IMR-90 (cell line): ENCODE data around the gene MTCL1. TPM values are rescaled to one million over a fixed set of nuclear protein-coding genes. Genes with fewer than 3 reads are reported as not detected.

Source experiments
- ATAC-seq: fragments of 200-7000 bp; cut with Tn5 transposase; 2 replicates; pipeline ENCODE4 v1.9.1; 2020; ENCODE audit warnings: low read depth, mild to moderate bottlenecking, moderate library complexity
- BruUV-seq: library from RNA; stranded (reverse); fragments of 400-500 nt; replicated peaks from 2 replicates; lab custom pipeline; 2021; lab: Mats Ljungman, UMichigan
- CTCF ChIA-PET: fragments of 300-600 bp; formaldehyde crosslinking; extraction: SDS; loops from one replicate; lab custom pipeline; 2021; ENCODE audit warnings: antibody characterized with exemption; lab: Yijun Ruan, JAX
- POLR2A ChIA-PET: fragments of 300-600 bp; sonication (Branson Sonifier 250); formaldehyde crosslinking; loops from one replicate; lab custom pipeline; 2022; ENCODE audit warnings: antibody characterized with exemption; ENCODE audit not compliant: unreplicated experiment; lab: Charles Lee
- DNase-seq: peaks from one replicate; pipeline ENCODE4 v3.0.0; 2013
- H2AFZ ChIP-seq: replicated peaks from 2 replicates; pipeline ENCODE3; 2013; ENCODE audit warnings: low read length, mild to moderate bottlenecking; ENCODE audit not compliant: poor library complexity
- H2AK5ac ChIP-seq: 2 replicates; pipeline ENCODE4 v1.6.1; 2013; ENCODE audit warnings: low read depth, low read length, inconsistent platforms
- H2AK9ac ChIP-seq: replicated peaks from 2 replicates; pipeline ENCODE3; 2013; ENCODE audit warnings: mild to moderate bottlenecking, low read depth, low read length, moderate library complexity; ENCODE audit not compliant: poor library complexity
- H2BK120ac ChIP-seq: 2 replicates; pipeline ENCODE4 v1.6.1; 2013; ENCODE audit warnings: low read depth, low read length, inconsistent platforms
- H2BK15ac ChIP-seq: 3 replicates; pipeline ENCODE4 v1.6.1; 2013; ENCODE audit warnings: low read depth, low read length, inconsistent platforms
- H2BK20ac ChIP-seq: 2 replicates; pipeline ENCODE4 v1.6.1; 2013; ENCODE audit warnings: low read depth, mild to moderate bottlenecking, inconsistent platforms, low read length, moderate library complexity
- H2BK5ac ChIP-seq: 2 replicates; pipeline ENCODE4 v1.6.1; 2013; ENCODE audit warnings: mild to moderate bottlenecking, low read depth, low read length, inconsistent platforms; ENCODE audit not compliant: poor library complexity, severe bottlenecking
- H3K14ac ChIP-seq: replicated peaks from 2 replicates; pipeline ENCODE4 v1.6.1; 2013; ENCODE audit warnings: low read depth, low read length, inconsistent platforms
- H3K18ac ChIP-seq: 2 replicates; pipeline ENCODE4 v1.6.1; 2013; ENCODE audit warnings: low read depth, low read length, control low read depth
- H3K23ac ChIP-seq: 2 replicates; pipeline ENCODE4 v1.6.1; 2013; ENCODE audit warnings: low read depth, low read length, inconsistent platforms
- H3K27ac ChIP-seq: 2 replicates; pipeline ENCODE4 v1.5.1; 2013; ENCODE audit warnings: mild to moderate bottlenecking, control low read depth, low read length; ENCODE audit not compliant: insufficient read depth
- H3K27me3 ChIP-seq: 2 replicates; pipeline ENCODE4 v1.6.1; 2013; ENCODE audit warnings: low read length; ENCODE audit not compliant: control insufficient read depth, insufficient read depth
- H3K36me3 ChIP-seq: 2 replicates; pipeline ENCODE4 v1.6.1; 2013; ENCODE audit warnings: low read length, mixed read lengths; ENCODE audit not compliant: control insufficient read depth, insufficient read depth
- H3K4ac ChIP-seq: 2 replicates; pipeline ENCODE4 v1.6.1; 2013; ENCODE audit warnings: low read depth, low read length, inconsistent platforms
- H3K4me1 ChIP-seq: 2 replicates; pipeline ENCODE4 v1.6.1; 2013; ENCODE audit warnings: low read length, mixed read lengths; ENCODE audit not compliant: control insufficient read depth, insufficient read depth
- H3K4me2 ChIP-seq: 2 replicates; pipeline ENCODE4 v1.6.1; 2013; ENCODE audit warnings: low read depth, mild to moderate bottlenecking, control low read depth, low read length, moderate library complexity
- H3K4me3 ChIP-seq: 2 replicates; pipeline ENCODE4 v1.5.1; 2013; ENCODE audit warnings: low read depth, mild to moderate bottlenecking, control low read depth, low read length, moderate library complexity; ENCODE audit not compliant: insufficient read depth
- H3K56ac ChIP-seq: 2 replicates; pipeline ENCODE4 v1.6.1; 2013; ENCODE audit warnings: low read length, inconsistent platforms; ENCODE audit not compliant: insufficient read depth; ENCODE audit errors: extremely low read depth
- H3K79me1 ChIP-seq, 2 experiments: 2 replicates each; pipeline ENCODE4 v1.6.1; 2013; ENCODE audit warnings: low read length in 2 of 2, inconsistent platforms in 1 of 2, low read depth in 1 of 2
- H3K9ac ChIP-seq: 2 replicates; pipeline ENCODE4 v1.6.1; 2013; ENCODE audit warnings: low read depth, low read length, control low read depth
- H3K9me1 ChIP-seq: 2 replicates; pipeline ENCODE4 v1.6.1; 2013; ENCODE audit warnings: low read length, inconsistent platforms; ENCODE audit not compliant: insufficient read depth
- H3K9me3 ChIP-seq: 2 replicates; pipeline ENCODE4 v1.6.1; 2013; ENCODE audit warnings: low read length; ENCODE audit not compliant: control insufficient read depth, insufficient read depth
- H4K20me1 ChIP-seq: 2 replicates; pipeline ENCODE4 v1.6.1; 2013; ENCODE audit warnings: low read length, inconsistent platforms; ENCODE audit not compliant: insufficient read depth
- H4K5ac ChIP-seq: 2 replicates; pipeline ENCODE4 v1.6.1; 2013; ENCODE audit warnings: mild to moderate bottlenecking, low read depth, low read length, control low read depth
- H4K8ac ChIP-seq, 2 experiments: 2 replicates each; pipeline ENCODE4 v1.6.1; 2013; ENCODE audit warnings: low read depth in 2 of 2, low read length in 2 of 2, control low read depth in 1 of 2, inconsistent platforms in 1 of 2
- H4K91ac ChIP-seq: 2 replicates; pipeline ENCODE4 v1.6.1; 2013; ENCODE audit warnings: low read depth, low read length, inconsistent platforms; ENCODE audit not compliant: insufficient read depth
- NFE2L2 ChIP-seq: fragments of 150-350 bp; IDR thresholded peaks from 2 replicates; pipeline ENCODE4 v1.6.1; 2016; ENCODE audit warnings: low read depth, mild to moderate bottlenecking, low read length
- RAD21 ChIP-seq: IDR thresholded peaks from 2 replicates; pipeline ENCODE4 v1.6.1; 2012; ENCODE audit warnings: low read length, improper control_type of control experiment
- RCOR1 ChIP-seq: IDR thresholded peaks from 2 replicates; pipeline ENCODE4 v1.6.1; 2012; ENCODE audit warnings: mild to moderate bottlenecking, low read length, improper control_type of control experiment; ENCODE audit not compliant: insufficient replicate concordance
- WGBS, 2 experiments: methylation state at CpG; one replicate each; pipeline versions ENCODE4 v1.1.5 to v1.1.7; 2013; ENCODE audit warnings: missing lambda C conversion rate in 2 of 2; ENCODE audit not compliant: insufficient read length in 1 of 2; ENCODE audit errors: extremely low coverage in 2 of 2; 5-methylcytosine and 5-hydroxymethylcytosine counted together
- dilution Hi-C: fragments of 300-500 bp; cut with HindIII; formaldehyde crosslinking; loops from one replicate; pipeline ENCODE4 v1.14.3; 2018; ENCODE audit warnings: low sequenced_read_pairs; ENCODE audit not compliant: unreplicated experiment
- in situ Hi-C: fragments of 300-500 bp; cut with MboI; formaldehyde crosslinking; loops from 3 replicates; pipeline ENCODE4 v1.14.3; 2019; ENCODE audit warnings: low sequenced_read_pairs, inconsistent platforms, mixed read lengths
- intact Hi-C: fragments of 100-400 bp; cut with micrococcal nuclease; formaldehyde crosslinking; loops from 2 replicates; pipeline ENCODE4 v1.10.0; 2022
- polyA plus RNA-seq, 3 experiments: library from polyadenylated mRNA; depleted of rRNA; stranded (reverse); fragments of >200 nt; gene quantifications; 2 replicates each; pipeline ENCODE4 v1.2.3, GENCODE V29; 2012; ENCODE audit warnings: low replicate concordance in 1 of 3
- total RNA-seq: library from RNA; depleted of rRNA; stranded (reverse); fragments of >200 nt; gene quantifications from 2 replicates; pipeline ENCODE4 v1.2.3, GENCODE V29; 2012

Gene MTCL1
- total and polyA plus RNA-seq, 2 of the 4 experiments (the other 2 are of a cell fraction): 29.0 to 45.3 TPM

DNA sequence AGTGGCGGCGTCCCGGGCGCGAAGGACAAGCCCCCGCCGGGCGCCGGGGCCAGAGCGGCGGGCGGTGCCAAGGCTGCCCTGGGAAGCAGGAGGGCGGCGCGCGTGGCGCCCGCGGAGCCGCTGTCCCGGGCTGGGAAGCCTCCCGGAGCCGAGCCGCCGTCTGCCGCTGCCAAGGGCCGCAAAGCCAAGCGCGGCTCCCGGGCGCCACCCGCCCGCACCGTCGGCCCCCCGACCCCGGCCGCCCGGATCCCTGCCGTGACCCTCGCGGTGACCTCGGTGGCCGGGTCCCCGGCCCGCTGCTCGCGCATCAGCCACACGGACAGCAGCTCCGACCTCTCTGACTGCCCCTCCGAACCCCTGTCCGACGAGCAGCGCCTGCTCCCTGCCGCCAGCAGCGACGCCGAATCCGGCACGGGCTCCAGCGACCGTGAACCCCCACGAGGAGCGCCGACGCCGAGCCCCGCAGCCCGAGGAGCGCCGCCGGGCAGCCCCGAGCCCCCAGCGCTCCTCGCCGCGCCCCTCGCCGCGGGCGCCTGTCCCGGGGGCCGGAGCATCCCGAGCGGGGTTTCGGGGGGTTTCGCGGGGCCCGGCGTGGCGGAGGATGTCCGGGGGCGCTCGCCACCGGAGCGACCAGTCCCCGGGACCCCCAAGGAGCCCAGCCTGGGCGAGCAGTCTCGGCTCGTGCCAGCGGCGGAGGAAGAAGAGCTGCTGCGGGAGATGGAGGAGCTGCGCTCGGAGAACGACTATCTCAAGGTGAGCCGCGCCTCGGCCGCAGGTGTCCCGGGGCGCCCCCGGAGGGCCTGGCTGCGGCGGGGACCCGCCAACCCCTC, 820 bp downstream of the MTCL1 start:
- peak overlapping the region in 1 of 2 experiments; percentile 31; a peak in 1 of 4 replicates for H4K8ac ChIP-seq
- POLR2A ChIA-PET: interaction anchor here (1.8 kb wide), 1 partner anchor 96 kb away, joined by 6 read pairs; no protein-coding TSS in a partner anchor
- in situ Hi-C loops (loop anchor here (5.0 kb wide), 1 partner anchor 91 kb away; no protein-coding TSS in a partner anchor), dilution Hi-C loops (no loop called here), intact Hi-C loops (loop anchor here (5.0 kb wide), 1 partner anchor 616 kb away; no protein-coding TSS in a partner anchor)
- H2BK120ac ChIP-seq: peak overlapping the region; percentile 67
- peak overlapping the region; percentile 89 for H2BK5ac ChIP-seq
- H3K79me1 ChIP-seq: peaks cover 0 to 48% of the 10 kb centered on the region in 2 experiments; a peak in 2 of 4 replicates
- H2BK15ac ChIP-seq: no peak overlapping the region
- TSS peak; percentile 45 for BruUV-seq
- H3K4me1 ChIP-seq: peaks cover 22% of the 10 kb centered on the region
- TF ChIP-seq RCOR1: no peak
- no peak for TF ChIP-seq NFE2L2
- no peak for TF ChIP-seq RAD21
- peak overlapping the region; percentile 50; the same call in 1 of the 2 replicates for H3K56ac ChIP-seq
- H2AFZ ChIP-seq: peak overlapping the region; percentile 88
- ATAC-seq: no peak
- H3K18ac ChIP-seq: peak overlapping the region; percentile 41; the same call in 1 of the 2 replicates
- peak overlapping the region; percentile 91 for H3K4ac ChIP-seq
- no peaks in the 10 kb centered on the region for H3K9me3 ChIP-seq
- peaks cover 11% of the 10 kb centered on the region for H3K36me3 ChIP-seq
- peaks cover 18% of the 10 kb centered on the region for H3K9me1 ChIP-seq
- H3K23ac ChIP-seq: peak overlapping the region; percentile 81
- H3K4me2 ChIP-seq: peak overlapping the region; percentile 72
- H3K14ac ChIP-seq: peak overlapping the region; percentile 95
- peak overlapping the region; percentile 88 for H3K27ac ChIP-seq
- 0% methylated on average over 60 of the region's 116 CpGs; no CpG with 5 or more reads in 1 of the 2 experiments for WGBS, 2 experiments
- H3K4me3 ChIP-seq: peak overlapping the region; percentile 93
- peak overlapping the region; percentile 63 for H2AK5ac ChIP-seq
- peak overlapping the region; percentile 91 for H3K9ac ChIP-seq
- no peak for DNase-seq
- H4K5ac ChIP-seq: peak overlapping the region; percentile 10; the same call in 1 of the 2 replicates
- no peak overlapping the region for H2BK20ac ChIP-seq
- peaks cover 36% of the 10 kb centered on the region for H4K20me1 ChIP-seq
- CTCF ChIA-PET: interaction anchor here (1.6 kb wide), 1 partner anchor 262 kb away, joined by 3 read pairs; no protein-coding TSS in a partner anchor
- peak overlapping the region; percentile 98 for H2AK9ac ChIP-seq
- H4K91ac ChIP-seq: peak overlapping the region; percentile 57; the same call in 1 of the 2 replicates
- no peaks in the 10 kb centered on the region for H3K27me3 ChIP-seq
